ENCODE data around the gene LAMTOR2.
A peak's percentile ranks its signal among the peaks of the same experiment; 100 is the strongest.
"Not testable (repeated sequence)": the region's sequence is repeated elsewhere in the genome, so short reads cannot be mapped to it uniquely, and the experiment has no call there.

The LAMTOR2 gene

DNA sequence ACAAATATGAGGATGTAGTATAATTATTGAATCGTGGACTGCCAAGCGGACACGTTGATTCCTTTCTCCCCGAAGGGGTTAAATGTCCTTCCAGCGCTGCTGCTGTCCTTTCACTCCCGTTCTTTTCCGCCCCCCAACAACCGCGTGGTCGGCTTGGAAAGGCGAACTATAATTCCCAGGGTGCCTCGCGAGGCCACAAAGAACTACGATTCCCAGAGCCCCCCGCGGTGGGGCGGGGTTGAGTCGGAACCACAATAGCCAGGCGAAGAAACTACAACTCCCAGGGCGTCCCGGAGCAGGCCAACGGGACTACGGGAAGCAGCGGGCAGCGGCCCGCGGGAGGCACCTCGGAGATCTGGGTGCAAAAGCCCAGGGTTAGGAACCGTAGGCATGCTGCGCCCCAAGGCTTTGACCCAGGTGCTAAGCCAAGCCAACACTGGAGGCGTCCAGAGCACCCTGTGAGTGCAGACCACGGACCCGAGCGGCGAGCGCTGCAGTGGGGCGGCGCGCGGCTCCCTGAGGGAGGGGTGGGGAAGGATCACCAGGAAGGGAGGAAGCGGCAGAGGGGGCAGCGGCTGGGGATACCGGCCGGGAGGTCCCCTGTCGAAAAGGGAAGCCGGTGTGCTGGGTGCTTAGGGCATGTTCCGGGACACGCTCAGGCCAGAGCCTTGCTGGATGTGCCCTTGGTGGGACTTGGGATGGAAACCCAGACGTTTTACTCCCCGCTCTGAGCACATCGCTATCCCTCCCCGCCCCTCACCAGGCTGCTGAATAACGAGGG, at the start of gene LAMTOR2:
Gene LAMTOR2 (plus strand): TSS at position 283 of the 781 bp plus-strand sequence. CDS start 108 bp downstream, at position 391.
- DNase-seq (ENCODE audit: low read depth): peak; percentile 96

GRCh38 chr1:156004843-156005584, 49.6 kb upstream of the LAMTOR2 start:
- DNase-seq (ENCODE audit: low read depth): no peak

DNA sequence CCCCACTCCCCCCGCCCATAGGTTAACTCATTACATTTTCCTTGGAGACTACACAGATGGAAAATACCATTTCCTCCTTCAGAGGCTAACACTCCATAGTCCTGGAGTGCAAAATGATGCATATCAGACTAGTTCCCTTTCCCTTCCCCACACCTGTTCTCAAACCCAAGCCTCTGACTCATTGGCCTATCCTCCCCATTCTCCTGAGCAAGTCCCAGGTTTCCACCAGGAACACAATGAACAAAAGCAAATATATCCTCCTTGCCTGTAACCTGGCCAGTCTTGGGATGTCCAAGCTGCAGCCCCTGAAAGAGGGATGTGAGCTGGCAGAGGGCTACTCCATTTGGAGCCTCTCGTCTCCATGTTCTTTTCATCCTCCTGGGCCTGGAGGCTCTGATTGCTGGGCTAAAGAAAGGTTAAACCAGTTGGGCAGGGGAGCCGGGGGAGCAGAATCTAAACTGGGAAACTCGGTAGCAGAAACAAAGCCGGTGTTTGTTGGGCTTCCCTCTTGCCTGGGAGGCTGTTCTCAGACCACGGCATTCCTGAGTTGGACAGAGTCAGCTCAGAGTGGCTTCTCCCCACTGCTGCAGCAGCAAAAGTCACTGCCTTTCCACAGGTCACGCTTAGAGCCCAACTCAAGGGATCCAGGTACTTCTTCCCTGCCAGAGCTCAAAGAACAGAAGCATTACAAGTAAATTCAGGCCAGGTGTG, 47.8 kb upstream of the LAMTOR2 start:
- no peak for DNase-seq (ENCODE audit: low read depth)

DNA sequence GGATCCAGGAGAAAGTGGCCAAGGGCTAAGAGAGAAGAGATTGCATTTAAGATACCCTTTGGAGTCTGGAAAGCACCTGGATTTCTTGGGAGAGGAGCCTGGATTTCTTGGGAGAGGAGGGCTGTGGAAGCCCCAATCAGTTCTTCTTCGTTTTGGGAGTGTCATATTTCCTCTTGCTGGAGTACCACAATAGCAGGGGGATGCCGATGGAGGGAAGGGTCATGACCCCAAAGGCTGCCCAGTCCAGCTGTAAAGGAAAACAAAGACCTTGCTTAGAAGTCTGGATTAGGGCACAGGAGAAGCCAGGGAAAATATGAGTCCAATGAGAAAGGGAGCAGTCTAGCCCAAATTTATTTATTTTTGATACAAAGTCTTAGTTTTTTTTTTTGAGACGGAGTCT, 45.2 kb upstream of the LAMTOR2 start:
- no peak for DNase-seq (ENCODE audit: low read depth)

- no peak for DNase-seq (ENCODE audit: low read depth)
Observed at GRCh38 chr1:156012051-156012817, 42.3 kb upstream of the LAMTOR2 start.

DNA sequence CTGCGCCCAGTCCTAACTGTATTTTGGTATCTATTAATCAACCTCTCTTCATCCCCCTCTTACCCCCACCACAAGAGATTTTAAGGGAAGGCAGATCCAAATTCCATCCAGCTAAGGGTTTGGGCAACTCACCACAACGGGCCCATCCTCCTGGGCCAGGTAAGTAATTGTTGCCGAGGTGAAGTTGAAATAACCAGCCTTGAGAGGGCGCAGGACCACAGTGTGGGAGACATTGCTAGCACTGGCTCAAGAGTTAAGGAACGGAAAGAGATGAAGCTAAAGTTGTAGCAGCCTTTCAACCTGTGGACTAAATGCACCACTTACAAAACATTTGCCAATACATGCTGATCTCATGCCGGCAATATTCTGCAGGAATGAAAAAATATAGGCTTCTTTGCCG, 39.8 kb upstream of the LAMTOR2 start:
- DNase-seq (ENCODE audit: low read depth): no peak

- DNase-seq (ENCODE audit: low read depth): no peak
Observed at GRCh38 chr1:156019946-156020292, 34.7 kb upstream of the LAMTOR2 start.

DNA sequence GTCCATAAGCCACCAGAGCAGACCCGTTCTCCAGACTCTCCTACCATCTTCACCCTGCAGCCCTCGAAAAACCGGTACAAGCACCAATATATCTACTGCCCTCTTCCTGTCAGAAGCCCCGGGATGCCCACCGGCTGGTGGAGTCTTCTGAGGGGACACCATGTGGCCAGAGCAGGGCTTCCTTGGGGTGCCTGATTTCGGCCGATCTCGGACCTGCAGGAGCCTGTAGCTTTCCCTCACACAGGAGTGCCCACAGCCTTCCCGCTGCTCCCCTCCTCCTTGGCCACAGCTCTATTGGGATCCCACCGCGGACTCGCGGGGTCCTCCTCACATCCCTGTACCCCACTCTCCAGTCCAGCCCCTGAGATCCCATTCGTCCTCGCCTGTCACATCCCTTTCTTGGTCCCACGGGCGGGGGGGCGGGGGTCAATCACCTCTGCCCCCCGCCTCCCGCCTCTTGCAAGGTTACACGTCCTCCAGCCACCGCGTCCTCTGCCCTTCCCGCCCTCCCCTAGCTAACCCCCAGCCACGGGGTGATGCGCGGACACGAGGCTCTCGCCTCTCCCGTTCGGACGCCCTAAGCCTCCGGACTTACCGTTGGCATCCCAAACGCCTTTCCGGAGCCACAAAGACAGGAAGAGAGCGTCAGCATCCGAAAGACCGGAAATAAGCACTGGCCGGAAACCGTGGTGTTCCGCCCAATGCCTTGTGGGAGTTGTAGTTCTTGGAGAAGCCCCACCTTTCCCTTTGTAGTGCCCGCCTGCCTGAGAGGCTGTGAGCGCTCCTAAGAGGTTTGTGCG, 34.1 kb upstream of the LAMTOR2 start, which contains the start of gene SSR2:
Gene SSR2 (minus strand): TSS at position 659 of the 800 bp plus-strand sequence. CDS start 784 bp downstream, outside the sequence.
- peak; percentile 70 for DNase-seq (ENCODE audit: low read depth)

DNA sequence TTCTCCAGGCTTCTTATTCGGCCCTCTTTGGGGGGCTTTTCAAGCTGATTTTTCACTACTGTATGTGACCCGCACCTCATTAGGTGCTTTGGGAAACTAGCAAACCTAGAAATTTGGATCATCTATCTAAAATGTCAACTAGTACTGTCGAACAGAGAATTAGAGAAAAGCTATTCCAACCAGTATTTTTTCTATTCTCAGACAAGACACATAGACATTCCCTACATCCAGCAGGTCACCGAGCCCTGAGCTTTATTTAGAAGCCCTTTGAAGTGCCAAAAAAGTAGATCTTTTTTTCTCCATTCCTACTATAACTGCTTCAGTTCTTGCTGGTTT, 33.5 kb upstream of the LAMTOR2 start:
- DNase-seq (ENCODE audit: low read depth): no peak

DNA sequence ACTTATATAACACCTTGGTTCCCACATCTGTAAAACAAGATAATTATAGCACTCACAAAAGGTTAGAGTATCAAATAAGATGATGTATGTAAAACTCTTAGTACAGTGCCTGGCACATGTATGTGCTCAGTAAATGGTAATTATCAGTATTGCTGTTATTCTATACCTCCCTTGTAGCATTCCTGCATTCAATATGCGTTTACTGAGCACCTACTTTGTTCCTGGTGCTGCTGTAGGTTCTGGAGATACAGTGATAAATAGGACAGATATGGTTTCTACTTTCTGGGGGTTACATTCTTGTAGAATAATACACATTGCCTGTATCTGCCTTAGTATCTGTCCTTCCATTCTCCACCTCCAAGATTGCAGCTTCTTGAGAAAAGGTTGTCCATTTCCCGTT, 32.6 kb upstream of the LAMTOR2 start:
- DNase-seq (ENCODE audit: low read depth): no peak

DNA sequence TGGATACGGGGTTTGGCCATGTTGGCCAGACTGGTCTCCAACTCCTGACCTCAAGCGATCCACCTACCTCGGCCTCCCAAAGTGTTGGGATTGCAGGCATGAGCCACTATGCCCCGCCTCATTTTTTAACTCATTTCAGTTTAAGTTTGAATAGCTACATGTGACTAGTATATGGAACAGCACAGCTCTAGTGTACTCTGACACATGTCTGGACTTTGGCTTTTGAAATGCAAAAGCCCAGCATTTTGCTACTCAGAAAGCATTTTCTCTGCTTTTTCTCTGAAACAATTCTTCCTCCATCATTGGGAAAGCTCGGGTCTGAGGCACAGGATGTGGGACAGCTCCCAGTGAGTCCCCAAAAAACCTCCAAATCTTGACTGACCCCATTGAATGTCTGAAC, 29.8 kb upstream of the LAMTOR2 start:
- no peak for DNase-seq (ENCODE audit: low read depth)

GRCh38 chr1:156025876-156026275, 28.7 kb upstream of the LAMTOR2 start:
- DNase-seq (ENCODE audit: low read depth): no peak

DNA sequence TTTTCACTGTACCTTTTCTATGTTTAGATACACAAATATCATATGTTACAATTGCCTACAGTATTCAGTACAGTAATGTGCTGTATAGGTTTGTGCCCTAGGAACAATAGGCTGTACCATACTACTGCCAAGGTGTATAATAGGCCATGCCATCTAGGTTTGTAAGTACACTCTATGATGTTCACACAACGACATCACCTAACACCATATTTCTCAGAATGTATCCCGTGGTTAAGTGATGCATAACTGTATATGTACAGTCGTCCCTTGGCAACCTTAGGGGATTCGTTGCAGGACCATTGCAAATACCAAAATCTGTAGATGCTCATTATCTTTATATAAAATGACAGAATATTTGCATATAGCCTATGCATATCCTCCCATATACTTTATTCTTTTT, 28.0 kb upstream of the LAMTOR2 start:
- no peak for DNase-seq (ENCODE audit: low read depth)

DNA sequence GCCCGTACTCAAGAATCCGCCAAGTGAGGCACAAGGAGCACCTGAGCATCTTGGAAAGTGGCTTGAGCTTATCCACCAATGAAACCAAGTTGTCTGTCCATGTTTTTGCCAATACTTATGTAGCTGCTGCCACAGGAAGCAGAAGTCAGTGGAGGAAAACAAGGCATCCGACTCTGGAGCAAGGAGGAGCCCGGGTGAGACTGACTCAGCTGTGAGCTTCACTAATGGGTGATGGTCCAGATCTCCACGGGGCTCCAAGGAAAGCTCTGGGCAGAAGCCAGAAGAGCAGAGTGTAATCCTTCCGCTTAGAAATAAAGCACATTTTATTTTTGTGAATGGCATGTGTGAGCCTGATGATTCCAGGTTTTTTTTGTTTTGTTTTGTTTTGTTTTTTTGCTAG, 21.6 kb upstream of the LAMTOR2 start:
- no peak for DNase-seq (ENCODE audit: low read depth)

GRCh38 chr1:156034991-156035390, 19.6 kb upstream of the LAMTOR2 start:
- not testable (repeated sequence) for DNase-seq (ENCODE audit: low read depth)

- DNase-seq (ENCODE audit: low read depth): no peak
Observed at GRCh38 chr1:156042828-156043227, 11.8 kb upstream of the LAMTOR2 start.

GRCh38 chr1:156045076-156045475, 9.5 kb upstream of the LAMTOR2 start:
- DNase-seq (ENCODE audit: low read depth): no peak

DNA sequence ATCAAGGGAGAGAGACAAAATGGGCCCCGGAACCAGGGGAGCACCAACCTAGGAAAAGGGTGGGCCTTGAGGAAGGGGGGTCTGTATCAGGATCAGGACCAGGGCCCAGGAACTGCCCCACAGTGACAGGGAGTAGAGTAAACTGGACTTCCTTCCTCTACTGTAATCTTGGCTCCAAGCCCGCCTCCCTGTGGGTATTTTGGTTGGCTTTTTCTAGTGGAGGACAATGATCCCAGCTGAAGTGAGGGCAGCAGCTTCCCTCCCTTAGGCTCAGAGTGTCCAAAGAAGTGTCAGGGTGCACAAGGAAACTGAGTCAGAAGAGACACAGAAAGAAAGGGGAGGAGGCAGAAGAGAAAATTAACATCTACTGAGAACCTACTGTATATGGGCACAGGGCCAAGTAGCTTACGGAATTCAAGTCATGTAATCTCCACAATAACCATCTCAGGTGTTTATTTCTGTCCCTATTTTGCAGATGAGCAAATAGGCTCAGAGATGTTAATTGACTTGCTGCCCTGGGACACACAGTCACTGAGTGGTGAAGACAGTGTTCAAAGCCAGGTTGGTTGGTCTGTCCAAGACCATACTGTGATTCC, 5.8 kb upstream of the LAMTOR2 start:
- DNase-seq (ENCODE audit: low read depth): no peak

- no peak for DNase-seq (ENCODE audit: low read depth)
Observed at GRCh38 chr1:156050376-156050775, 4.2 kb upstream of the LAMTOR2 start.

DNA sequence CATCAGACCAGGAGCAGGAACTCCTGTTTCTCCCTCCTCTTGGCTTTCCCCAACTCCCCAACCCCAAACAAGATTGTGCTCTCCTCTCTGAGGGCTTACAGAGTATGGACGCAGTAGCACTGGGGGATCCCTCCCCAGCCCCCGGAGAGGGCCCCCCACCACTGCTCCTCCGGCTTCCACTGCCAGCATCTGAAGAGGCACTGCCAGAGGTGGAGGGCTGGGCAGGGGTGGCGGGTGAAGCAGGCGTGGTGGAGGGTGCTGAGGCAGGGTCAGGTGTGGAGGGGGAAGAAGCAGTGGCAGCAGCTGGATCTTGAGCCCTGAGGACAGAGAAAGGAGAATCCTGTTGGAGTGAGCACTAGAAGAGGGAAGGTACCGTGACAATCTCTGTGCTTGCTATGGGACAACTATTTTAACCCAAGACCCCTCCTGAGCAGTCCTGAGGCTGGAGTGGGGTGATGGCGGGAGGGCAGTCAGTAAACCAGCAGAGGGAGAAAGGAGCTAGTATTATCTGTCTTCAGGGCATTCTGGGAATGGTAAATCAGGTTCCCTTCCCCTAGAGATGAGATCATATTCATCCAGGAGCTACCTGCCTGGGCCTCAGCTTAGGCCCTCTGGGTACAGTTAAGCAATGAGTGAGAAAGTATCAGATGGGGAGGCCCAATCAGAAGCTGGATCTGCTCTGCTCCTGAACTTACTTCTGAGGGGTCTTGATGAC, 3.4 kb upstream of the LAMTOR2 start:
- no peak for DNase-seq (ENCODE audit: low read depth)

Data from stimulated activated CD8-positive, alpha-beta memory T cell treated with anti-CD3 and anti-CD28 coated beads, Interleukin-4, amount 100 ng/mL, for 24 hours (primary cell).